ENCODE measurements around the gene ACOXL. TPM values are rescaled to one million over a fixed set of nuclear protein-coding genes. Genes with fewer than 3 reads are reported as not detected.

The ACOXL gene
- polyA plus RNA-seq, 2 donors: not detected

DNA sequence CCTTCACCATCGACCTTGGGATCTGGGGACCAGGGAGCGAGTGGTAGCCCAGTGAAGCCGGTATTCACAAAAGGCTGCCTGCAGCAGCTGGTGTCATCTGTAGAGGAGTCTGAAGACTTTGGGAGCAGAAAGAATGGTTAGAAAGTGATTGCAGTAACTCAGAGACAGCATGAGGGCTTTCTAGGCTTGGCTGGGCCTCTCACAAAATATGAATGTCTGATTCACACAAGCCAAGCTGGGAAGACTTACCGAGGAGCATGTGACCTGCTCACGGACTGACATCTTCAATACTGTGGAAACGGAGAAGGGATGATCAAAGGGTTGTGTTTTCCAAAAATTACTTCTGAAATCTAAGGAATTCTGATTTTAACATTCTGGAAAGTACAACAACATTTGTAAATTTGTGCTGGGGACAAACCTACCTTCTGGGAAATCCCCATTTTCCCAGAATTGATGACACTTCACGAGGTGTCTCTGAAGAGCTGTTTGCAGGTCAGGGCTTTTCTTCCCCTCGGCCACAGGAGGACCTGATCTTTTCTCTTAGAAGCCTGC lies 111.7 kb downstream of the ACOXL start:
- no peak overlapping the region for H3K4me3 ChIP-seq (ENCODE audit: low read depth in 1 of 2, low read length in 2 of 2)
- H3K27me3 ChIP-seq (ENCODE audit: control insufficient read depth in 1 of 2, insufficient read depth in 2 of 2, low read length in 2 of 2): no peaks in the 10 kb centered on the region
- no peaks in the 10 kb centered on the region for H3K9me3 ChIP-seq (ENCODE audit: control insufficient read depth in 2 of 2, insufficient read depth in 1 of 2, low read depth in 1 of 2, low read length in 1 of 2)
- H3K4me1 ChIP-seq (ENCODE audit: control insufficient read depth in 2 of 2, insufficient read depth in 2 of 2, low read length in 1 of 2): no peaks in the 10 kb centered on the region
- no peak overlapping the region for H3K27ac ChIP-seq (ENCODE audit: low read depth in 2 of 2, low read length in 1 of 2)
- H3K36me3 ChIP-seq (ENCODE audit: control insufficient read depth in 2 of 2, insufficient read depth in 2 of 2, low read length in 1 of 2): no peaks in the 10 kb centered on the region
- 75 to 78% methylated on average over 8 of the region's 8 CpGs for WGBS, 2 donors

DNA sequence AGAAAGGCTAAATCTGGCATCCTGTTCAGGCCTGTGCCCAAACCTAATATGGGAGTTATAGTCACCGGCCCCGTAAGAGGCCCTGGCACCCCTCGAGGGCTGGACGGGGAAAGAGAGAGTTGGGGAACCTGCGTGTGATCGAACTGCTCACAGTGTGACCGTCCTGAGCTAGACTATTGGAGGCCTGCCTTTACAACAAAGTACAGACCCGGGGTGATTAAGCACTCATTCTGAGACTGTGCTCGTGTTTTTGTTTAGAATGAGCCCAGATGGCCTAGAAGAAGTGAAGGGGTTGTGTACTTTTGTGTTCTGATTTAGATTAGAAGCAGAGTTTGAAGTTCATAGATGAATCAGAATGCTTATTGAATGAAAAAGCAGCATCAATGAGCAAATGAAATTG lies 115.3 kb downstream of the ACOXL start:
- no peaks in the 10 kb centered on the region for H3K9me3 ChIP-seq (ENCODE audit: control insufficient read depth in 2 of 2, insufficient read depth in 1 of 2, low read depth in 1 of 2, low read length in 1 of 2)
- no peak overlapping the region for H3K4me3 ChIP-seq (ENCODE audit: low read depth in 1 of 2, low read length in 2 of 2)
- no peak overlapping the region for H3K27ac ChIP-seq (ENCODE audit: low read depth in 2 of 2, low read length in 1 of 2)
- H3K27me3 ChIP-seq (ENCODE audit: control insufficient read depth in 1 of 2, insufficient read depth in 2 of 2, low read length in 2 of 2): no peaks in the 10 kb centered on the region
- WGBS, 2 donors: 77 to 85% methylated on average over 9 of the region's 9 CpGs
- no peaks in the 10 kb centered on the region for H3K36me3 ChIP-seq (ENCODE audit: control insufficient read depth in 2 of 2, insufficient read depth in 2 of 2, low read length in 1 of 2)
- no peaks in the 10 kb centered on the region for H3K4me1 ChIP-seq (ENCODE audit: control insufficient read depth in 2 of 2, insufficient read depth in 2 of 2, low read length in 1 of 2)

DNA sequence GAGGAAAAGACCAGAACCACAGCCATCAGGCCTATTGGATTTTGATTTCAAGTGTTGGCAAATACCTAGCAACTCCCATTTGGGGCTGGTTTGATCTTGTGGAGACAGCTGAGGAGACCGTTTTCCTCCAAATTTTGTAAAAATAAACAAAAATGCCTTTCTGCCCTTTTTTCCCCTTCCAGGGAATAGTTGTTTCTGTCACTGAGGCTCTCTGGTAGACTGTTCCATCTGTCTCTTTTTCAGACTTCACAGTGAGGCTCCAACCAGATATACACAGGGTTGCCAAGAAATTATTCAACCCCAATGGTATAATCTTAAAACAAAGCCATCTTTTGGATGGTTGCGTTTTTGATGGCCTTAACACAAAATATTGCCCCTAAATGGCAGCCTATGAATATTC lies 115.7 kb downstream of the ACOXL start:
- Histone ChIP-seq H3K36me3 (ENCODE audit: control insufficient read depth in 2 of 2, insufficient read depth in 2 of 2, low read length in 1 of 2) (no peaks in the 10 kb centered on the region), H3K4me3 (ENCODE audit: low read depth in 1 of 2, low read length in 2 of 2) (no peak overlapping the region), H3K27ac (ENCODE audit: low read depth in 2 of 2, low read length in 1 of 2) (no peak overlapping the region), H3K27me3 (ENCODE audit: control insufficient read depth in 1 of 2, insufficient read depth in 2 of 2, low read length in 2 of 2) (no peaks in the 10 kb centered on the region), H3K9me3 (ENCODE audit: control insufficient read depth in 2 of 2, insufficient read depth in 1 of 2, low read depth in 1 of 2, low read length in 1 of 2) (no peaks in the 10 kb centered on the region), H3K4me1 (ENCODE audit: control insufficient read depth in 2 of 2, insufficient read depth in 2 of 2, low read length in 1 of 2) (no peaks in the 10 kb centered on the region)
- 77 to 84% methylated on average over 2 of the region's 2 CpGs for WGBS, 2 donors

DNA sequence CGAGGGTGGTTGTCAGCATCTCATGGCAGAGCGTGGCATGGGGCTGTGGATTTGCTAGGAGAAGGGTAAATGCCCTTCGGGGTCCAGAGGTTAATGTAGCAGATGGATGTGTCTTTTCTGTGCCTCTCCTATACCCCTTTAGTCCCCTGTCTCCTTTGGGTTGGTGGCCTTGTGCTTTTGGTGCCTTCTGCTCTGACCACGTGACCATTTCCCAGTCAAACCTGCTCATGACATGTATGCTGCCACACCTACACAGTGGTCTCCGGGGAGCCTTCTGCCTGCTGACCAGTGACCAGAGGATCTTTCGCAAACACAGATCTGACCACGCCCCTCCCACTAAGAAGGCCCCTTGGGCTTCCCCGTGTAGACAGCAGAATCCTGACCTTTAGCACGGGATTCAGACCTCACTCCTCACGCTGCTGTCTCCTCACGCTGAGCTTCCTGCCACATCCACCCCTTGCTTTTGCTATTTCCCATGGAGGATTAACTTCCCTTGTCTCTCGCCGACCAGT lies 116.2 kb downstream of the ACOXL start:
- Histone ChIP-seq H3K36me3 (ENCODE audit: control insufficient read depth in 2 of 2, insufficient read depth in 2 of 2, low read length in 1 of 2) (no peaks in the 10 kb centered on the region), H3K27me3 (ENCODE audit: control insufficient read depth in 1 of 2, insufficient read depth in 2 of 2, low read length in 2 of 2) (no peaks in the 10 kb centered on the region), H3K4me3 (ENCODE audit: low read depth in 1 of 2, low read length in 2 of 2) (no peak overlapping the region), H3K9me3 (ENCODE audit: control insufficient read depth in 2 of 2, insufficient read depth in 1 of 2, low read depth in 1 of 2, low read length in 1 of 2) (no peaks in the 10 kb centered on the region), H3K27ac (ENCODE audit: low read depth in 2 of 2, low read length in 1 of 2) (no peak overlapping the region), H3K4me1 (ENCODE audit: control insufficient read depth in 2 of 2, insufficient read depth in 2 of 2, low read length in 1 of 2) (no peaks in the 10 kb centered on the region)
- WGBS, 2 donors: 81 to 86% methylated on average over 13 of the region's 13 CpGs

DNA sequence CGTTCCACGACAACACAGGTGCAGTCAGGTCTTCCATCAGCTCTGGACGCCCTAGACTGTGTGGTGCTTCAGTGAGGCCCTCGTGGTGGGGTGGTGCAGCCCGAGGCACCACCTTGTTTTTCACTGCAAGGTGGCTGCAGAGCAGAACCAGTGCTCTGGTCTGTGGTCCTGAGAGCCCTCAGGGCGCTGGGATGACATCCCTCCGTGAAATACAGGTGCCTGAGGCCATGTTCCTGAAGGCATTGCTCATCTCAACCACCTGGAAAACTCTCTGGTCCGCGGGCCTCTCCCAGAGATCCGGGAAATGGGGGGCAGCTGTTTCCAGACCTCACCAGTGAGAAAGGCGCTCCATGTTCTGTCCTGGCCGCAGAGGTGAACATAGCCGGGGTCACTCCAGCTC lies 119.2 kb downstream of the ACOXL start:
- H3K4me3 ChIP-seq (ENCODE audit: low read depth in 1 of 2, low read length in 2 of 2): no peak overlapping the region
- no peak overlapping the region for H3K27ac ChIP-seq (ENCODE audit: low read depth in 2 of 2, low read length in 1 of 2)
- no peaks in the 10 kb centered on the region for H3K27me3 ChIP-seq (ENCODE audit: control insufficient read depth in 1 of 2, insufficient read depth in 2 of 2, low read length in 2 of 2)
- H3K9me3 ChIP-seq (ENCODE audit: control insufficient read depth in 2 of 2, insufficient read depth in 1 of 2, low read depth in 1 of 2, low read length in 1 of 2): no peaks in the 10 kb centered on the region
- peaks cover 0 to 3% of the 10 kb centered on the region in 2 donors for H3K4me1 ChIP-seq (ENCODE audit: control insufficient read depth in 2 of 2, insufficient read depth in 2 of 2, low read length in 1 of 2)
- WGBS, 2 donors: 84 to 85% methylated on average over 13 of the region's 13 CpGs
- no peaks in the 10 kb centered on the region for H3K36me3 ChIP-seq (ENCODE audit: control insufficient read depth in 2 of 2, insufficient read depth in 2 of 2, low read length in 1 of 2)

DNA sequence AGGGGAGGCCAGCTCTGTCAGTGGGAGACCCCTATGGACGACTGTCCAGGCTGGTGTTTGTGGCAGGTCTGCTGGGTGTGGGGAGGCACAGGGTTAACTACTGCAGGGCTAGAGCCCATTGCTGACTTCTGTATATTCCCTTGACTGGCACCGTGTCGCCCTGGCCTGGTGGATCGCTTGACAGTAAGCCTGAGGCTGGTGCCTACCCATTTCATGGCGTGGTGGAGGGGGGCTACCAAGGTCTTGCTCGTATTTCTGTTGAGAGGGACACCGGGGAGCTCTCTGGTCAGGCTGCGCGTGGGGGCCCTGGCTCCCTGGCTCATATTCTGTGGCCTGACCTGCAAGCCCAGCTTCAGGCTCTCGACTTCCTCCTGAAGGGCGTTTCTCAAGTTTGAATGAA lies 119.7 kb downstream of the ACOXL start:
- Histone ChIP-seq H3K27me3 (ENCODE audit: control insufficient read depth in 1 of 2, insufficient read depth in 2 of 2, low read length in 2 of 2) (no peaks in the 10 kb centered on the region), H3K9me3 (ENCODE audit: control insufficient read depth in 2 of 2, insufficient read depth in 1 of 2, low read depth in 1 of 2, low read length in 1 of 2) (no peaks in the 10 kb centered on the region), H3K36me3 (ENCODE audit: control insufficient read depth in 2 of 2, insufficient read depth in 2 of 2, low read length in 1 of 2) (no peaks in the 10 kb centered on the region), H3K4me3 (ENCODE audit: low read depth in 1 of 2, low read length in 2 of 2) (no peak overlapping the region), H3K27ac (ENCODE audit: low read depth in 2 of 2, low read length in 1 of 2) (no peak overlapping the region), H3K4me1 (ENCODE audit: control insufficient read depth in 2 of 2, insufficient read depth in 2 of 2, low read length in 1 of 2) (peaks cover 0 to 3% of the 10 kb centered on the region in 2 donors)
- WGBS, 2 donors: 85 to 87% methylated on average over 11 of the region's 11 CpGs

DNA sequence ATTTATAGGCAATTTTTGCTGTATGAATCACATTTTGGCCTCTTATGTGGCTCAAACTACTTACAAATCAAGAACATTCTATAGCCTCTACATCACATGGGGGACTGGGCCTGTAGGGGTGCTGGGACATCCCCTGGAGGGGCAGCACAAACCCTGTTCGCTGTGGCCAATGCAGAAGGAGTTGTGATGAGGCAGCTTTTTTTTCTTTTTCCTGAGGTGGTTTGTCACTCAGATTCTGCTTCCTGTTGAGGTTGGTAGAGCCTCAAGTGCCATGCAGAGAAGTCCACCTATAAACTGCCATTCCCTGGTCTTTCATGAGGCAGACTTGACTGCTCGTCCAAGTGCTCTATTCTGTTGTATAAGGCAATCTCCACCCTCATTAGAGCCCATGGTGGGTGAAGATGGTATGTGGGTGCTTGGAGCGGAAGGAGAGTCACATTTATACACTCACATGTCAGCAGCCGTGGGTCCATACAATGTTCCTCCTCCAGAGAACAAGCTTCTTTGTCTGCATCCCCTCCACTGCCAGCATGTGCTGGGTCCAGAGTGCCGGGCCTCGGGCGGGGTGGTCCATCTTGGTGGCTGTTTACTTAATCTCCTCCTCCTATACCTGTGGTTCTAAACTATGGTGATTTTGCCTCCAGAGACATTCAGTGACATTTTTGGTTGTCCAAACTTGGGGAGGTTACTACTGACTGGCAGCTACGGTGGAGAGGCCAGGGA lies 120.3 kb downstream of the ACOXL start:
- Histone ChIP-seq H3K9me3 (ENCODE audit: control insufficient read depth in 2 of 2, insufficient read depth in 1 of 2, low read depth in 1 of 2, low read length in 1 of 2) (no peaks in the 10 kb centered on the region), H3K4me3 (ENCODE audit: low read depth in 1 of 2, low read length in 2 of 2) (no peak overlapping the region), H3K27me3 (ENCODE audit: control insufficient read depth in 1 of 2, insufficient read depth in 2 of 2, low read length in 2 of 2) (no peaks in the 10 kb centered on the region), H3K27ac (ENCODE audit: low read depth in 2 of 2, low read length in 1 of 2) (no peak overlapping the region), H3K4me1 (ENCODE audit: control insufficient read depth in 2 of 2, insufficient read depth in 2 of 2, low read length in 1 of 2) (peaks cover 0 to 3% of the 10 kb centered on the region in 2 donors), H3K36me3 (ENCODE audit: control insufficient read depth in 2 of 2, insufficient read depth in 2 of 2, low read length in 1 of 2) (no peaks in the 10 kb centered on the region)
- WGBS, 2 donors: 90 to 91% methylated on average over 8 of the region's 8 CpGs

DNA sequence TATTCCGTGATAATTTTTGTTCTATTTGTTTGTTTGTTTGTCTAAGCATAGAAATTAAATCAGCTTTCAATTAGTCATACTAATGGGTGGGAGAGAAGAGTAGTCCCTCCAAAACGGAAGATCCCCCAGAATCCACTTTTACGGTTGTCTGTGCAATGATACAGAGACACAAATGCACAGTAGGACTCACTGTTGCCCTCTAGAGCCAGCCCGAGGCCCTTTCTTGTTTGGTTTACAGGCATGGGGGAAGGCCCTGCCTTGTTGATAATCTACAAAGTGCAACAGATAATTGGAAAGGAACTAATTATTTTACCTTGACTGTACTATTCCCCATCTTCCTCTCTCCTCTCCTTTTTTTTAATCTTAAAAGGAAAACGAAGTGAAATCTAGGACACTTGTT lies 121.1 kb downstream of the ACOXL start:
- no peaks in the 10 kb centered on the region for H3K9me3 ChIP-seq (ENCODE audit: control insufficient read depth in 2 of 2, insufficient read depth in 1 of 2, low read depth in 1 of 2, low read length in 1 of 2)
- no peak overlapping the region for H3K4me3 ChIP-seq (ENCODE audit: low read depth in 1 of 2, low read length in 2 of 2)
- H3K27me3 ChIP-seq (ENCODE audit: control insufficient read depth in 1 of 2, insufficient read depth in 2 of 2, low read length in 2 of 2): no peaks in the 10 kb centered on the region
- H3K4me1 ChIP-seq (ENCODE audit: control insufficient read depth in 2 of 2, insufficient read depth in 2 of 2, low read length in 1 of 2): peaks cover 0 to 3% of the 10 kb centered on the region in 2 donors
- no peak overlapping the region for H3K27ac ChIP-seq (ENCODE audit: low read depth in 2 of 2, low read length in 1 of 2)
- H3K36me3 ChIP-seq (ENCODE audit: control insufficient read depth in 2 of 2, insufficient read depth in 2 of 2, low read length in 1 of 2): no peaks in the 10 kb centered on the region
- WGBS, 2 donors: 33 to 40% methylated on average over 5 of the region's 5 CpGs

DNA sequence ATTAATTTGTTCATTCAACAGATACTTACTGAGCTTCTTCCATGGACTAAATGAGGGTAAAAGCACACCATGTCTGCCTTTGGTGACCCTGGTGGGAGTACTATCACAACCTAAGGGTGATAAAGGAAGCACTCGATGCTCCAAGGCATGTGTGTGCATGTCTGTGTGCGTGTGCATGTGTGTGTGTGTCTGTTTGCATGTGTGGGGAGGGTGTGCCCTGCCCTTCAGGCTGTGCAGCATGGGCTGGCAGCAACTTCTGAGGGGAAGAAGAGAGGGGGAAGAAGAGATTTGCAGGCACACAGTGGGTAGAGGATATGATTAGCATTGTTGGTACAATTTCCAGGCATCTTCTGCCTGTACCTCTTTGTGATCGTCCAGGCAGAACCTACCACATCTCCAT lies 121.6 kb downstream of the ACOXL start:
- H3K36me3 ChIP-seq (ENCODE audit: control insufficient read depth in 2 of 2, insufficient read depth in 2 of 2, low read length in 1 of 2): no peaks in the 10 kb centered on the region
- H3K27me3 ChIP-seq (ENCODE audit: control insufficient read depth in 1 of 2, insufficient read depth in 2 of 2, low read length in 2 of 2): no peaks in the 10 kb centered on the region
- H3K27ac ChIP-seq (ENCODE audit: low read depth in 2 of 2, low read length in 1 of 2): no peak overlapping the region
- peaks cover 0 to 3% of the 10 kb centered on the region in 2 donors for H3K4me1 ChIP-seq (ENCODE audit: control insufficient read depth in 2 of 2, insufficient read depth in 2 of 2, low read length in 1 of 2)
- no peak overlapping the region for H3K4me3 ChIP-seq (ENCODE audit: low read depth in 1 of 2, low read length in 2 of 2)
- 68 to 88% methylated on average over 3 of the region's 3 CpGs for WGBS, 2 donors
- no peaks in the 10 kb centered on the region for H3K9me3 ChIP-seq (ENCODE audit: control insufficient read depth in 2 of 2, insufficient read depth in 1 of 2, low read depth in 1 of 2, low read length in 1 of 2)

All from esophagus (tissue), 2 donors.